ENCODE results near the gene KRTAP10-12. TPM values are rescaled to one million over a fixed set of nuclear protein-coding genes. Genes with fewer than 3 reads are reported as not detected.

The KRTAP10-12 gene
- total and polyA plus RNA-seq, 10 of the 15 experiments (the other 5 are each of a cell fraction or from before 2014, with no cell fraction given) = not detected

- CTCF ChIA-PET = no interaction called here
- RAD21 ChIA-PET (ENCODE audit: unreplicated experiment) = interaction anchor here (0.6 to 0.9 kb wide), 2 partner anchors 31 to 241 kb away, joined by 3 to 4 read pairs; no protein-coding TSS in a partner anchor
- ATAC-seq (no peak), FAIRE-seq (no peak), DNase-seq (ENCODE audit: low read depth, low spot score) (no peak)
- peaks cover 0 to 1% of the 10 kb centered on the region in 2 experiments; a peak in 2 of 4 replicates for H3K27me3 ChIP-seq (replicated peaks in 1 of 2; ENCODE audit: control insufficient read depth in 2 of 2, insufficient read depth in 2 of 2, low read length in 1 of 2)
- no peaks in the 10 kb centered on the region for H4K20me1 ChIP-seq (ENCODE audit: control insufficient read depth, insufficient read depth)
- WGBS (ENCODE audit: insufficient coverage, insufficient replicate concordance, low lambda C conversion rate, missing lambda C conversion rate) = 21% methylated on average over 11 of the region's 14 CpGs
- H3K9me3 ChIP-seq (replicated peaks; ENCODE audit: control insufficient read depth, insufficient read depth, low read length) = no peaks in the 10 kb centered on the region
- in situ Hi-C loops (cut with MboI) = no loop called here
- intact Hi-C loops (cut with micrococcal nuclease; ENCODE audit: unreplicated experiment) = no loop called here
- no peak overlapping the region for H3K4me3 ChIP-seq
- H2AFZ ChIP-seq (ENCODE audit: control insufficient read depth, low read depth, low read length) = no peak overlapping the region
- H3K27ac ChIP-seq (ENCODE audit: control insufficient read depth, insufficient read depth) = no peak overlapping the region
- no peaks in the 10 kb centered on the region; the same call in 1 of the 2 replicates for H3K4me1 ChIP-seq (ENCODE audit: control insufficient read depth, insufficient read depth, low read length)
- H3K9ac ChIP-seq (ENCODE audit: control insufficient read depth, insufficient read depth, low read length) = no peak overlapping the region
- H3K79me2 ChIP-seq (ENCODE audit: control insufficient read depth, insufficient read depth, low read length) = no peaks in the 10 kb centered on the region
- H3K36me3 ChIP-seq (ENCODE audit: control insufficient read depth in 2 of 2, insufficient read depth in 2 of 2, low read length in 1 of 2) = no peaks in the 10 kb centered on the region
- peak; percentile 17; the same call in 1 of the 2 replicates for TF ChIP-seq RUNX3 (IDR thresholded peaks at IDR 0.05; ENCODE audit: low read length)
- TF ChIP-seq E4F1 (IDR thresholded peaks at IDR 0.05; ENCODE audit: borderline replicate concordance, partially characterized antibody) = no peak
- SMC1A ChIA-PET (ENCODE audit: uncharacterized antibody, unreplicated experiment) = no interaction called here
- H3K4me2 ChIP-seq (ENCODE audit: control insufficient read depth, insufficient read depth) = no peak overlapping the region
- BruUV-seq (replicated peaks) = no TSS peak
- POLR2A ChIA-PET = no interaction called here
Observed at GRCh38 chr21:44686000-44686781, 10.8 kb upstream of the KRTAP10-12 start.
